Hepatocyte (in vitro differentiated cells): ENCODE data around the gene BCKDK.

Experiments
- CTCF ChIP-seq: fragments of 200-600 bp; sonication (generic); IDR thresholded peaks from 2 replicates; pipeline ENCODE4 v1.5.1; 2016; ENCODE audit warnings: antibody characterized with exemption, mild to moderate bottlenecking; ENCODE audit not compliant: poor library complexity
- EZH2phosphoT487 ChIP-seq: fragments of 200-600 bp; sonication (generic); IDR thresholded peaks from one replicate; pipeline ENCODE4 v1.6.1; 2018; ENCODE audit warnings: antibody characterized with exemption, mild to moderate bottlenecking, low read depth, moderate library complexity; ENCODE audit not compliant: unreplicated experiment, severe bottlenecking

GRCh38 chr16:31157136-31157535, 49.0 kb downstream of the BCKDK start:
- TF ChIP-seq CTCF (no peak), EZH2phosphoT487 (no peak)
